SU-DHL-6 (cell line): ENCODE data around the gene DBNDD1.

Experiments used
- H2AFZ ChIP-seq: fragments of 200-600 bp; sonication (generic); 2 replicates; pipeline ENCODE4 v1.6.1; 2014; ENCODE audit warnings: low read depth, mild to moderate bottlenecking, moderate library complexity, mixed read lengths, antibody characterized with exemption, low read length; ENCODE audit not compliant: severe bottlenecking
- H3F3A ChIP-seq: fragments of 200-600 bp; shearing (Covaris generic); 2 replicates; pipeline ENCODE4 v1.6.0; 2016; ENCODE audit warnings: antibody characterized with exemption, mild to moderate bottlenecking; ENCODE audit not compliant: insufficient read depth
- H3K27ac ChIP-seq: fragments of 200-600 bp; sonication (generic); 2 replicates; pipeline ENCODE4 v1.5.1; 2016; ENCODE audit warnings: low read depth, mild to moderate bottlenecking, low read length, moderate library complexity, mixed read lengths
- H3K27me3 ChIP-seq: fragments of 200-600 bp; sonication (generic), shearing (Covaris generic); 2 replicates; pipeline ENCODE4 v1.6.0; 2014; ENCODE audit warnings: mild to moderate bottlenecking, low read length
- H3K36me3 ChIP-seq: fragments of 200-600 bp; sonication (generic); 2 replicates; pipeline ENCODE4 v1.6.1; 2014; ENCODE audit warnings: mild to moderate bottlenecking, low read length, mixed read lengths
- H3K4me2 ChIP-seq: fragments of 300-600, 200-600 bp; shearing (Covaris generic), sonication (generic); 2 replicates; pipeline ENCODE4 v1.6.0; 2014; ENCODE audit warnings: low read length, low read depth, mild to moderate bottlenecking; ENCODE audit not compliant: poor library complexity, severe bottlenecking
- H3K4me3 ChIP-seq: fragments of 200-600 bp; sonication (generic); 2 replicates; pipeline ENCODE4 v1.5.1; 2014; ENCODE audit warnings: antibody characterized with exemption, low read length, mild to moderate bottlenecking, mixed read lengths; ENCODE audit not compliant: insufficient read depth, poor library complexity, severe bottlenecking
- H3K79me2 ChIP-seq: fragments of 200-600 bp; sonication (generic); 2 replicates; pipeline ENCODE4 v1.6.1; 2014; ENCODE audit warnings: mild to moderate bottlenecking, low read length, moderate library complexity; ENCODE audit not compliant: insufficient read depth
- H3K9ac ChIP-seq: fragments of 200-600 bp; sonication (generic); 2 replicates; pipeline ENCODE4 v1.7.0; 2014; ENCODE audit warnings: mild to moderate bottlenecking, low read length
- H3K9me2 ChIP-seq: fragments of 200-600 bp; sonication (generic); replicated peaks from 2 replicates; pipeline ENCODE4 v1.6.1; 2014; ENCODE audit warnings: low read length; ENCODE audit not compliant: insufficient read depth
- H3K9me3 ChIP-seq: fragments of 200-600 bp; sonication (generic); 2 replicates; pipeline ENCODE4 v1.6.1; 2014; ENCODE audit warnings: low read length, mixed read lengths; ENCODE audit not compliant: insufficient read depth
- H4K20me1 ChIP-seq: fragments of 200-600 bp; sonication (generic); 2 replicates; pipeline ENCODE4 v1.6.1; 2014; ENCODE audit warnings: low read depth, mild to moderate bottlenecking, antibody characterized with exemption, low read length, moderate library complexity, mixed read lengths
- CTCF ChIP-seq: fragments of 200-600 bp; sonication (generic); IDR thresholded peaks from one replicate; pipeline ENCODE4 v1.5.1; 2017; ENCODE audit warnings: antibody characterized with exemption, mild to moderate bottlenecking, low read length, moderate library complexity; ENCODE audit not compliant: insufficient read depth, poor library complexity, severe bottlenecking
- EZH2phosphoT487 ChIP-seq: fragments of 200-600 bp; sonication (generic), shearing (Covaris generic); conservative IDR thresholded peaks from 2 replicates; pipeline ENCODE4 v1.6.1; 2018; ENCODE audit warnings: mild to moderate bottlenecking, antibody characterized with exemption, low read length, moderate library complexity, mixed read lengths

Gene DBNDD1

GRCh38 chr16:89958596-89958995, 60.7 kb downstream of the DBNDD1 start:
- Histone ChIP-seq H2AFZ (no peak overlapping the region), H3K27ac (no peak overlapping the region), H3K27me3 (no peaks in the 10 kb centered on the region), H3K9me2 (no peaks in the 10 kb centered on the region), H3K4me3 (no peak overlapping the region), H4K20me1 (no peaks in the 10 kb centered on the region), H3K4me2 (no peak overlapping the region), H3F3A (peaks cover 8% of the 10 kb centered on the region), H3K79me2 (no peaks in the 10 kb centered on the region), H3K36me3 (no peaks in the 10 kb centered on the region), H3K9ac (no peak overlapping the region), H3K9me3 (no peaks in the 10 kb centered on the region)
- TF ChIP-seq EZH2phosphoT487: no peak
- no peak for TF ChIP-seq CTCF

GRCh38 chr16:89958068-89958467, 61.2 kb downstream of the DBNDD1 start:
- Histone ChIP-seq H4K20me1 (no peaks in the 10 kb centered on the region), H3F3A (peaks cover 13% of the 10 kb centered on the region), H3K4me3 (no peak overlapping the region), H3K9ac (no peak overlapping the region), H3K27ac (no peak overlapping the region), H3K79me2 (no peaks in the 10 kb centered on the region), H3K9me2 (no peaks in the 10 kb centered on the region), H2AFZ (no peak overlapping the region), H3K27me3 (no peaks in the 10 kb centered on the region), H3K4me2 (no peak overlapping the region), H3K9me3 (no peaks in the 10 kb centered on the region), H3K36me3 (no peaks in the 10 kb centered on the region)
- TF ChIP-seq CTCF (no peak), EZH2phosphoT487 (no peak)

GRCh38 chr16:89957216-89957785, 62.0 kb downstream of the DBNDD1 start:
- Histone ChIP-seq H3K79me2 (no peaks in the 10 kb centered on the region), H2AFZ (no peak overlapping the region), H3K4me2 (no peak overlapping the region), H3F3A (peaks cover 21% of the 10 kb centered on the region), H3K9me2 (no peaks in the 10 kb centered on the region), H3K27ac (peak overlapping the region; percentile 86), H3K36me3 (no peaks in the 10 kb centered on the region), H4K20me1 (no peaks in the 10 kb centered on the region), H3K4me3 (no peak overlapping the region), H3K9me3 (no peaks in the 10 kb centered on the region), H3K27me3 (no peaks in the 10 kb centered on the region), H3K9ac (no peak overlapping the region)
- TF ChIP-seq CTCF: no peak
- no peak for TF ChIP-seq EZH2phosphoT487
